Fibroblast of lung (primary cell): ENCODE results near the gene PARK7. TPM values are rescaled to one million over a fixed set of nuclear protein-coding genes. Genes with fewer than 3 reads are reported as not detected.
"Not testable (repeated sequence)": the region's sequence is repeated elsewhere in the genome, so short reads cannot be mapped to it uniquely, and the experiment has no call there.

Experiments used
- DNase-seq, 2 donors: peaks; one replicate each; pipeline versions ENCODE4 v3.0.0 to v3.0.0-alpha.2; 2010; ENCODE audit warnings: low read depth in 2 of 2
- H2AFZ ChIP-seq: 2 replicates; pipeline ENCODE4 v1.5.1; 2012; ENCODE audit warnings: low read length, control low read depth, inconsistent platforms
- H3K27ac ChIP-seq: 2 replicates; pipeline ENCODE4 v1.5.1; 2011; ENCODE audit warnings: low read length, control low read depth; ENCODE audit not compliant: insufficient read depth
- H3K27me3 ChIP-seq: 2 replicates; pipeline ENCODE4 v1.5.1; 2011; ENCODE audit warnings: mild to moderate bottlenecking, low read length; ENCODE audit not compliant: control insufficient read depth, insufficient read depth
- H3K36me3 ChIP-seq: 2 replicates; pipeline ENCODE4 v1.5.1; 2011; ENCODE audit warnings: low read length; ENCODE audit not compliant: control insufficient read depth, insufficient read depth
- H3K4me1 ChIP-seq: 2 replicates; pipeline ENCODE4 v1.5.1; 2011; ENCODE audit warnings: low read length; ENCODE audit not compliant: control insufficient read depth, insufficient read depth; ENCODE audit errors: extremely low read depth
- H3K4me2 ChIP-seq: 2 replicates; pipeline ENCODE4 v1.5.1; 2011; ENCODE audit warnings: low read length, control low read depth; ENCODE audit not compliant: insufficient read depth; ENCODE audit errors: extremely low read depth
- H3K4me3 ChIP-seq, 4 experiments: fragments of 200-600 bp in 1 of 4; sonication (generic) in 1 of 4; replicated peaks in 1 of 4; 2 replicates each; pipeline ENCODE4 v1.5.1; 2011 to 2016; ENCODE audit warnings: low read length in 4 of 4, low read depth in 3 of 4, mild to moderate bottlenecking in 3 of 4, control low read depth in 2 of 4, inconsistent platforms in 1 of 4, mixed read lengths in 1 of 4; ENCODE audit not compliant: insufficient read depth in 1 of 4; ENCODE audit errors: control extremely low read depth in 1 of 4
- H3K79me2 ChIP-seq: 2 replicates; pipeline ENCODE4 v1.5.1; 2012; ENCODE audit warnings: mild to moderate bottlenecking, low read length, inconsistent platforms; ENCODE audit not compliant: control insufficient read depth, insufficient read depth
- H3K9ac ChIP-seq: 2 replicates; pipeline ENCODE4 v1.5.1; 2011; ENCODE audit warnings: mild to moderate bottlenecking, low read length, control low read depth; ENCODE audit not compliant: insufficient read depth
- H3K9me3 ChIP-seq: 2 replicates; pipeline ENCODE4 v1.5.1; 2012; ENCODE audit warnings: low read depth, low read length; ENCODE audit not compliant: control insufficient read depth, insufficient read depth
- H4K20me1 ChIP-seq: 2 replicates; pipeline ENCODE4 v1.5.1; 2011; ENCODE audit warnings: low read length; ENCODE audit not compliant: control insufficient read depth, insufficient read depth; ENCODE audit errors: extremely low read depth
- EZH2 ChIP-seq: IDR thresholded peaks from 2 replicates; pipeline ENCODE4 v1.5.1; 2012; ENCODE audit warnings: low read length, control low read depth, mild to moderate bottlenecking; ENCODE audit errors: missing control alignments
- polyA plus RNA-seq, 2 donors: library from polyadenylated mRNA; depleted of rRNA in 1 of 2; stranded (reverse) in 1 of 2; unstranded in 1 of 2; fragments of >200 nt; gene quantifications; 2 replicates each; pipeline ENCODE4 v1.2.1, GENCODE V29; 2011 to 2012; ENCODE audit warnings: missing spikeins in 1 of 2
- total RNA-seq: library from RNA; depleted of rRNA; stranded (reverse); fragments of >200 nt; gene quantifications from 2 replicates; pipeline ENCODE4 v1.2.1, GENCODE V29; 2014
- TF ChIP-seq, protein P1 (sequence below), 2 donors: IDR thresholded peaks in 1 of 2; conservative IDR thresholded peaks in 1 of 2; 1 replicate in 1 of 2; 2 replicates in 1 of 2; pipeline ENCODE4 v1.5.1; 2011 to 2012; ENCODE audit warnings: low read length in 2 of 2, control low read depth in 1 of 2, inconsistent platforms in 1 of 2, low read depth in 1 of 2, mild to moderate bottlenecking in 1 of 2

The PARK7 gene
- total and polyA plus RNA-seq, 2 donors (not counting 1 experiment from before 2014, with no cell fraction given), result 264 to 513 TPM

DNA sequence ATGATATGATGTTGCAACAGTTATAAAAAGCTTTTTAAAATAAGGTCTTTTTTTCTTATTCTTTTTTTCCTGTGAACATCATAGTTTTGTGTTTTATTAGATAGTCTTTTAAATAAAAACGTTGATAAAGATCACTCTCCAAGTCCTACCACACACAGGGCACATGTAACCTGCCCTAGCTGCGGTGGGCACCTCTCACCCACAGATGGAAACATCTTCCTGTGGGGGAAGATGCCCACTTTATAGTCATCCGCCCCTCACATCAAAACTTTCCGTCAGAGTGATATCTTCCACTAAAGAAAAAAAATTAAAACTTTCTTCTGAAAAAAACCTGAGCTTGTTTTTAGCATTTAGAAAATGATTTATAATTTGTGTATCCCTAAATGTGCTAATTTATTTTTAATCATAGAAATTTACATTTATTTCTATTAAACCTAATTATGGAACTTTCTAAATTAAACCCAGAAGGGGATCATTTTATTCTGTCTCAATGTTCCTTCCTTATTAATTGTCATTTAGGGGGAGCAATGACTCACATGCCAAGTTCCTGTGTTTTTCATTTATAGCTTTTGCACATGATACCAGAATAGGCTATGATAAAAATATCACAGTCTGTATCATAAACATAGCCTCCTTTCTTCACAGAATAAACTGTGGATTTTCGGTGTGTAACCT lies 45.5 kb upstream of the PARK7 start:
- no peak for TF ChIP-seq EZH2
- TF ChIP-seq, protein P1, sequence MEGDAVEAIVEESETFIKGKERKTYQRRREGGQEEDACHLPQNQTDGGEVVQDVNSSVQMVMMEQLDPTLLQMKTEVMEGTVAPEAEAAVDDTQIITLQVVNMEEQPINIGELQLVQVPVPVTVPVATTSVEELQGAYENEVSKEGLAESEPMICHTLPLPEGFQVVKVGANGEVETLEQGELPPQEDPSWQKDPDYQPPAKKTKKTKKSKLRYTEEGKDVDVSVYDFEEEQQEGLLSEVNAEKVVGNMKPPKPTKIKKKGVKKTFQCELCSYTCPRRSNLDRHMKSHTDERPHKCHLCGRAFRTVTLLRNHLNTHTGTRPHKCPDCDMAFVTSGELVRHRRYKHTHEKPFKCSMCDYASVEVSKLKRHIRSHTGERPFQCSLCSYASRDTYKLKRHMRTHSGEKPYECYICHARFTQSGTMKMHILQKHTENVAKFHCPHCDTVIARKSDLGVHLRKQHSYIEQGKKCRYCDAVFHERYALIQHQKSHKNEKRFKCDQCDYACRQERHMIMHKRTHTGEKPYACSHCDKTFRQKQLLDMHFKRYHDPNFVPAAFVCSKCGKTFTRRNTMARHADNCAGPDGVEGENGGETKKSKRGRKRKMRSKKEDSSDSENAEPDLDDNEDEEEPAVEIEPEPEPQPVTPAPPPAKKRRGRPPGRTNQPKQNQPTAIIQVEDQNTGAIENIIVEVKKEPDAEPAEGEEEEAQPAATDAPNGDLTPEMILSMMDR (conservative IDR thresholded peaks at IDR 0.05 in 1 of 2, IDR thresholded peaks at IDR 0.05 in 1 of 2; ENCODE audit: low read depth in 1 of 2, low read length in 2 of 2), result no peak
- H3K4me1 ChIP-seq, result no peaks in the 10 kb centered on the region
- peaks cover 5% of the 10 kb centered on the region for H3K27me3 ChIP-seq
- no peak overlapping the region for H3K4me3 ChIP-seq
- no peaks in the 10 kb centered on the region for H3K36me3 ChIP-seq
- H3K27ac ChIP-seq, result no peak overlapping the region
- no peak overlapping the region for H2AFZ ChIP-seq
- H3K4me2 ChIP-seq, result no peak overlapping the region
- H3K79me2 ChIP-seq, result no peaks in the 10 kb centered on the region
- H4K20me1 ChIP-seq, result no peaks in the 10 kb centered on the region
- no peak overlapping the region for H3K9ac ChIP-seq
- DNase-seq, result no peak
- H3K9me3 ChIP-seq, result no peaks in the 10 kb centered on the region

DNA sequence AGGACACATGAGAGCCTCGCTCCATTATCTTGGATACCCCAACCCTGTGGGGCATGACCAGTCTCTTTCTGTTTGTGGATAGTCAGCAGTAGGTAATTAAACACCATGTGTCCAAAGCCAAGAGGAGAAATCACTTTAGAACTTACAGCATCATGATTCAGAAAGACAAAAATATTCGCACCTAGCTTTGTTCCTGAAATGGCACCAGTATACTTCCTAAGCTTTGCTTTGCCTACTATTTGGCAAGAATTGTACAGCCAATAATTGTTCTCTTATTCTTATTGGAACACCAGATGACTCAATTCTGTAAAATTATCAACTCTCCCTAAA lies 45.0 kb upstream of the PARK7 start:
- H3K4me2 ChIP-seq, result no peak overlapping the region
- no peak for TF ChIP-seq EZH2
- TF ChIP-seq, protein P1 (conservative IDR thresholded peaks at IDR 0.05 in 1 of 2, IDR thresholded peaks at IDR 0.05 in 1 of 2; ENCODE audit: low read depth in 1 of 2, low read length in 2 of 2), result no peak
- no peak overlapping the region for H3K27ac ChIP-seq

DNA sequence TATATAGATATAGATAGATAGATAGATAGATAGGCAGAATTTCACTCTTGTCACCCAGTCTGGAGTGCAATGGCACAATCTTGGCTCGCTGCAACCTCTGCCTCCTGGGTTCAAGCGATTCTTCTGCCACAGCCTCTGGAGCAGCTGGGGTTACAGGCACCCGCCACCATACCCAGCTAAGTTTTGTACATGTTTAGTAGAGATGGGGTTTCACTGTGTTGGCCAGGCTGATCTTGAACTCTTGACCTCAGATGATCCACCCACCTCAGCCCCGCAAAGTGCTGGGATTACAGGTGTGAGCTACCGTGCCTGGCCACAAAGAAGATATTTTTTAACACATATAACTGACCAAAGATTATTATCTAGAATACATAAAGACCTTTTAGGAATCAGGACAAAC lies 43.5 kb upstream of the PARK7 start:
- H3K4me3 ChIP-seq, H3K36me3 ChIP-seq, H3K4me2 ChIP-seq, DNase-seq, H4K20me1 ChIP-seq, H3K79me2 ChIP-seq, H3K27me3 ChIP-seq, H2AFZ ChIP-seq, H3K27ac ChIP-seq, H3K4me1 ChIP-seq, H3K9ac ChIP-seq, H3K9me3 ChIP-seq: not testable (repeated sequence)

More for the DNA sequence above, 45.0 kb upstream of the PARK7 start:
- no peak for DNase-seq
- Histone ChIP-seq H3K36me3 (no peaks in the 10 kb centered on the region), H3K27me3 (peaks cover 5% of the 10 kb centered on the region), H4K20me1 (no peaks in the 10 kb centered on the region), H3K9ac (no peak overlapping the region), H3K79me2 (no peaks in the 10 kb centered on the region), H3K4me1 (no peaks in the 10 kb centered on the region), H2AFZ (no peak overlapping the region), H3K9me3 (no peaks in the 10 kb centered on the region), H3K4me3 (no peak overlapping the region)
